ENCODE measurements around the gene NCKAP1. TPM values are rescaled to one million over a fixed set of nuclear protein-coding genes. Genes with fewer than 3 reads are reported as not detected.
"Not testable (repeated sequence)": the region's sequence is repeated elsewhere in the genome, so short reads cannot be mapped to it uniquely, and the experiment has no call there.

Gene NCKAP1
- total RNA-seq, 1 donor = 1.6 TPM

DNA sequence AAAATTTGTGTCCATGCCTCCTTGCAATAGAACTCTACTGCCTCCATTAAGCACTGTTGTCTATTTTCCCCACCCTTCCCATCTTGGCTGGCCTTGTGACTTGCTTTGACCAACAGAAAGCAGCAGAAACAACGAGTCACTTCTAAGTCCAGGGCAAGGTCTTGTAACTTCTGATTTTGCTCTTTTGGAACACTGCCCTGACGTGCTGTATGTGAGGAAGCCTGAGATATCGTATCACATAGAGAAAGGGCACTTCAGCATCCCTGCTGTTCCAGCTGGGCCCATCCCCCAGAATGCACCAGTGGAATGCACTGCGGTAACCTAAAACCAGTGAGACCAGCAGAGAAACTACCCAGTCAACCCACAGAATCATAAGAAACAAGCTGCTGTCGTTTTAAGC, 28.1 kb downstream of the NCKAP1 start:
- no peak for DNase-seq (ENCODE audit: low read depth in 2 of 3, low spot score in 2 of 3)

- no peak for DNase-seq (ENCODE audit: low read depth in 2 of 3, low spot score in 2 of 3)
These were observed 28.9 kb downstream of the NCKAP1 start for GRCh38 chr2:183009249-183009899.

GRCh38 chr2:183001948-183002347, 36.3 kb downstream of the NCKAP1 start:
- DNase-seq (ENCODE audit: low read depth in 2 of 3, low spot score in 2 of 3) = no peak

- no peak for DNase-seq (ENCODE audit: low read depth in 2 of 3, low spot score in 2 of 3)
These were observed 37.4 kb downstream of the NCKAP1 start for GRCh38 chr2:183000846-183001245.

DNA sequence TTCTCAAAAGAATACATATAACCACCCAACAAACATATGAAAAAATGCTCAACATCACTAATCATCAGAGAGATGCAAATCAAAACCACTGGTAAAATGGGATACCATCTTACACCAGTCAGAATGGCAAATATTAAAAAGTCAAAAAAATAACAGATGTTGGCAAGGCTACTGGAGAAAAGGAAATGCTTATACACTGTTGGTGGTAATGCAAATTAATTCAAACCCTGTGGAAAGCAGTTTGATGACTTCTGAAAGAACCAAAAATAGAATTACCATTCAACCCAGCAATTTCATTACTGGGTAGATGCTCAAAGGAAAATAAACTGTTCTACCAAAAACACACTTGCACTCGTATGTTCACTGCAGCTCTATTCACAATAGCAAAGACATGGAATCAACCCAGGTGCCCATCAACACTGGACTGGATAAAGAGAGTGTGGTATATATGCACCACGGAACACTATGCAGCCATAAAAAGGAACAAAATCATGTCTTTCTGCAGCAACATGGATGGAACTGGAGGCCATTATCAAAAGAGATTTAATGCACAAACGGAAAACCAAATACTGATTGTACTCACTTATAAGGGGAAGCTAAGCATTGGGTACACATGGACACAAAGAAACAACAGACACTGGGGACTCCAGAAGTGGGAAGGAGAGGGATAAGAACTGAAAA, 38.8 kb downstream of the NCKAP1 start:
- DNase-seq (ENCODE audit: low read depth in 2 of 3, low spot score in 2 of 3) = no peak

- no peak for DNase-seq (ENCODE audit: low read depth in 2 of 3, low spot score in 2 of 3)
These were observed 43.9 kb downstream of the NCKAP1 start for GRCh38 chr2:182994228-182994912.

DNA sequence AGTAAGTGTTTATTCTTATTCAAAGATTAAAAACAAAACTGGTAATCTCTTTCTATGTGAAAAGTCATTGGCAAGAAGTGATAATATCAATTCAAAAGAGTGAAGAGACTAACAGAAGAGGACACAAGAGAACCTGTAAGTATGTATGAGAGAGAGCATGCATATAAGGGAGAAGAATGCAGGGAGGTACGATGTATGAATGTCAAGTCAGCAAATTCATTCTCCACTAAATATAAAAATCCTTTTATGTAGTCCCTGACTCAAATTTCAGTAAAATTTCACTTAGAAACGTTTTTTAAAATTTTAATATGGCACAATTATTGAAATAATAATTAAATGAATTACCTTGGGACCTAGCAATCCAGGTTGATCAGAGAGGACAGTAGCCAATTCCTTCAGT, 55.3 kb downstream of the NCKAP1 start:
- DNase-seq (ENCODE audit: low read depth in 2 of 3, low spot score in 2 of 3) = no peak

GRCh38 chr2:182981475-182981874, 56.8 kb downstream of the NCKAP1 start:
- DNase-seq (ENCODE audit: low read depth in 2 of 3, low spot score in 2 of 3) = not testable (repeated sequence)

GRCh38 chr2:182980652-182981051, 57.6 kb downstream of the NCKAP1 start:
- DNase-seq (ENCODE audit: low read depth in 2 of 3, low spot score in 2 of 3) = no peak

- peak in 2 of 3 donors; percentile 9 to 67 for DNase-seq (ENCODE audit: low read depth in 2 of 3, low spot score in 2 of 3)
These were observed 58.1 kb downstream of the NCKAP1 start for GRCh38 chr2:182980115-182980514.

DNA sequence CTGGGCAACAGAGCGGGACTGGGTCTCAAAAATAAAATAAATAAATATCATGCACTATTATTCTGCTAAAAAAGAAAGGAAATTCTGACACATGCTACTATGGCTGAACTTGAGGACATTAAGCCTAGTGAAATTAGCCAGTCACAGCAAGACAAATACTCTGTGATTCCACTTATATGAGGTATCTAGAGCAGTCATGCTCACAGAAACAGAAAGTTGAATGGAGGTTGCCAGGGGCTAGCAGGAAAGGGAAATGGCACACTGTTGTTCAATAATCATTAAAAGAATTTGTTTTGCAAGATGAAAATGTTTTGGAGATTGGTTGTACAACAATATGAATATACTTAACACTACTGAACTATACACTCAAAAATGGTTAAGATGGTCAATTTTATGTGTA, 60.8 kb downstream of the NCKAP1 start:
- DNase-seq (ENCODE audit: low read depth in 2 of 3, low spot score in 2 of 3) = no peak

DNA sequence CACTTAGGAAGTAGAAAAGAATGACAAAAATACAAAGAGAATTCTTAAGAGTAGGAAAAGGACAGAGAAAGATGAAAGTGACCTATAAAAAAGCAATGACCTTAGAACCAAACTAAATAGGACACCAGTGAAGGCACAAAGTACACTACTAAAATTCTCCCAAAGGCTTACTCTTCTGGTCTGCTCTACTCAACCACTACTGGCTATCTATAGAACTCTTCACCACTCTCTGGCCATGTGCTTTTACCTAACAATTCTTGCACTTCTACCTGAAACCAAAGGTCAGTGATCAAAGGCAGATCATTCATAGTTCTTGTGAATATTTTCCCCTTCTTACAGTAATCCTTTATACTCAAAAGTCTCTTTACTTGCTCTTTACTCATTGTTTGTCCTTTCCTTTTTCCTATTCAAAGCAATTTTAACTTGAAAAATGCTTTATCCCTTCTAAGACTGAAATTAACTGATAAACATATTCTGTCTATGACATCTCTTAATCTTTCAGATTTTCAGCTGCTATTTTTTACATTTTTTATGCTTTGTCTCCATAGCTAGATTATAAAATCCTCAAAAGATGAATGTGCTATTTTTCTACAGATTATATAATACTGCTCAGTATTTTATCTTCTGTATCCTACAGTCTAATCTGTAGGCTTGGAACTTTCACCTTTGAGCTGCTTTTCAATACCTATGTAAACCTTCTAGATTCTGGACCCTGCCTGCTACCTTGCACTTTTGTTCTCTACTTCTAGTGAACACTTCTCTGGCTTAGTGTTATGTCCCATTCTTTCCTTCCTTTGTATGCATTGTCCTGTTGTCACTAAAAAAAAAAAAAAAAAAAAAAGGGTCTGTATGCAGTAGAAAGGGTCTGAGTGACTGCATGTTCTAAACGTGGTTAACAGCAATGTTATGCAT, 64.6 kb downstream of the NCKAP1 start:
- DNase-seq (ENCODE audit: low read depth in 2 of 3, low spot score in 2 of 3) = no peak

GRCh38 chr2:182972548-182972942, 65.7 kb downstream of the NCKAP1 start:
- DNase-seq (ENCODE audit: low read depth in 2 of 3, low spot score in 2 of 3) = no peak

DNA sequence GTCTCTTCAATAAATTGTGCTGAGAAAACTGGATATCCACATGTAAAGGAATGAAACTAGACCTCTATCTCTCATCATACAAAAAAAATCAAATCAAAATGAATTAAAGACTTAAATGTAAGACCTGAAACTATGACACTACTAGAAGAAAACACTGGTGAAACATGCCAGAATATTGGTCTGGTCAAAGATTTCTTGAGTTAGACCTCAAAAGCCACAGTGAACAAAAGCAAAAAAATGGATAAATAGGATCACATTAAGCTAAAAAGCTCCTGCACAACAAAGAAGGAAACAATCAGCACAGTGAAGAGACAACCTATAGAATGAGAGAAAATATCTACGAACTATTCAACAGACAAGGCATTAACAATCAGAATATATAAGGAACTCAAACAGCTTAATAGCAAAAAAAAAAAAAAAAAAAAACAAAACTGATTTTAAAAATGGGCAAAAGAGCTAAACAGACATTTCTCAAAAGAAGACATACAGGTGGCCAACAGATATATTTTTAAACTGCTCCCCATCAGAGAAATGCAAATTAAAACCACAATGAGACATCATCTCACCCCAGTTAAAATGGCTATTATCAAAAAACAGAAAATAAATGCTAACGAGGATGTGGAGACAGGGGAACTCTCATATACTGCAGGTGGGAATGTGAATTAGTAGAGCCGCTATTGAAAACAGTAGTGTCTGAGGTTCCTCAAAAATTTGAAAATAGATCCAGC, 66.3 kb downstream of the NCKAP1 start:
- no peak for DNase-seq (ENCODE audit: low read depth in 2 of 3, low spot score in 2 of 3)

- no peak for DNase-seq (ENCODE audit: low read depth in 2 of 3, low spot score in 2 of 3)
These were observed 67.8 kb downstream of the NCKAP1 start for GRCh38 chr2:182970486-182970885.

GRCh38 chr2:182968493-182968892, 69.8 kb downstream of the NCKAP1 start:
- DNase-seq (ENCODE audit: low read depth in 2 of 3, low spot score in 2 of 3) = no peak

DNA sequence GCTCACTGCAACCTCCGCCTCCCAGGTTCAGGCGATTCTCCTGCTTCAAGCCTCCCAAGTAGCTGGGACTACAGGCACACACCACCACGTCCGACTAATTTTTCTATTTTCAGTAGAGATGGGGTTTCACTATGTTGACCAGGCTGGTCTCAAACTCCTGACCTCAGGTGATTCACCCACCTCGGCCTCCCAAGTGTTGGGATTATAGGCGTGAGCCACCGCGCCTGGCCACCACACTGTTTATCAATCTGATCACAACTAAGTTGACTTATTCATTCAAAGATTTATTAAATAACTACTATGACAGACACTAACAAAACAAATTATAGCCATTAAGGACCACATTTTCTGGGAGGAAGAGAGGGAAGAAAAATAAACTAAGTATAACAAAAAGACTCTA, 71.9 kb downstream of the NCKAP1 start:
- DNase-seq (ENCODE audit: low read depth in 2 of 3, low spot score in 2 of 3) = not testable (repeated sequence)

GRCh38 chr2:182962641-182963040, 75.6 kb downstream of the NCKAP1 start:
- DNase-seq (ENCODE audit: low read depth in 2 of 3, low spot score in 2 of 3) = no peak

- not testable (repeated sequence) for DNase-seq (ENCODE audit: low read depth in 2 of 3, low spot score in 2 of 3)
These were observed 77.4 kb downstream of the NCKAP1 start for GRCh38 chr2:182960869-182961268.

DNA sequence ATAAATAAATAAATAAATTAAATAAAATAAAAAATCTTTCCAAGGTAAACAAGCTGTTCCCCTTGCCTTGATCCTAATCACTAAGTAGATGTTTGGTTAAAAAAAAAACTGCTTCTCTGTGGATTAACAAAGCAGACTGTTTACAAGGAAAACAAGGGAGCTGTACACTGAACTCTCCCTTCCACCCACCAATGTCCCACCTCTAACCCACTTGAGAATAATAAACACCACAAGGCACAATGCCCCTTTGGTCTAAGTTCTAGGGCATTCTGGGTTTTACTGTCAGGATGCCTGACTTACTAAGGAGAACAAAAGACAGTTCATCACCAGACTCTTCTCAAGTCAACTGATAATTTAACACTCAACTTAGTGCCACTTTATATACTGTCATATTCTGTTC, 83.5 kb downstream of the NCKAP1 start:
- DNase-seq (ENCODE audit: low read depth in 2 of 3, low spot score in 2 of 3) = no peak
